Measurements from ENCODE around the gene SUMO1.
"Not testable (repeated sequence)": the region's sequence is repeated elsewhere in the genome, so short reads cannot be mapped to it uniquely, and the experiment has no call there.

The SUMO1 gene

GRCh38 chr2:202249521-202250253, 11.3 kb upstream of the SUMO1 start:
- no peak for TF ChIP-seq BHLHE40 (IDR thresholded peaks at IDR 0.05; ENCODE audit: borderline replicate concordance)
- TF ChIP-seq ARNT (IDR thresholded peaks at IDR 0.05) = no peak
- TF ChIP-seq TARDBP (IDR thresholded peaks at IDR 0.05) = no peak
- no peak for TF ChIP-seq NFRKB (IDR thresholded peaks at IDR 0.05)
- TF ChIP-seq LEF1 (IDR thresholded peaks at IDR 0.05; ENCODE audit: borderline replicate concordance) = no peak
- no peak for TF ChIP-seq FOXA1 (IDR thresholded peaks at IDR 0.05)
- ChIA-PET POLR2A (interaction anchor here (1.2 kb wide), 1 partner anchor 11 kb away, joined by 3 read pairs; the partner anchor contains the start of gene SUMO1), CTCF (no interaction called here)
- no peak for DNase-seq (ENCODE audit: extremely low spot score)

- POLR2A ChIA-PET = interaction anchor here (1.5 kb wide), 1 partner anchor 9 kb away, joined by 7 read pairs; the partner anchor contains the start of gene SUMO1
- CTCF ChIA-PET; DNase-seq (ENCODE audit: extremely low spot score): not testable (repeated sequence)
Observed at GRCh38 chr2:202247710-202248109, 9.3 kb upstream of the SUMO1 start.

- CTCF ChIA-PET = no interaction called here
- DNase-seq (ENCODE audit: extremely low spot score) = peak; percentile 60
- TF ChIP-seq FOXA1 (IDR thresholded peaks at IDR 0.05) = no peak
- no peak for TF ChIP-seq NFRKB (IDR thresholded peaks at IDR 0.05)
- no peak for TF ChIP-seq FOXM1 (IDR thresholded peaks at IDR 0.05; ENCODE audit: borderline replicate concordance)
- no peak for TF ChIP-seq L3MBTL2 (conservative IDR thresholded peaks at IDR 0.05)
- no peak for TF ChIP-seq FOXK2 (IDR thresholded peaks at IDR 0.05)
- POLR2A ChIA-PET = interaction anchor here (0.6 to 2.2 kb wide), 17 partner anchors 9 to 116 kb away, joined by 3 to 28 read pairs (median 3); partner anchors contain the start of gene NOP58
Observed at GRCh38 chr2:202237787-202238233, 587 bp downstream of the SUMO1 start.

- ChIA-PET POLR2A (interaction anchor here (0.8 to 1.2 kb wide), 2 partner anchors 11 to 17 kb away, joined by 5 read pairs; partner anchors contain the start of gene SUMO1), CTCF (interaction anchor here (1.1 kb wide), 1 partner anchor 10 kb away, joined by 3 read pairs; no protein-coding TSS in a partner anchor)
- TF ChIP-seq TARDBP (IDR thresholded peaks at IDR 0.05) = no peak
- TF ChIP-seq ELF4 (IDR thresholded peaks at IDR 0.05) = no peak
- TF ChIP-seq FOXM1 (IDR thresholded peaks at IDR 0.05; ENCODE audit: borderline replicate concordance) = no peak
- TF ChIP-seq SUZ12 (IDR thresholded peaks at IDR 0.05) = no peak
- TF ChIP-seq PKNOX1 (IDR thresholded peaks at IDR 0.05) = no peak
- no peak for TF ChIP-seq FOXA1 (IDR thresholded peaks at IDR 0.05)
- no peak for TF ChIP-seq ZNF384 (IDR thresholded peaks at IDR 0.05)
- TF ChIP-seq NFRKB (IDR thresholded peaks at IDR 0.05) = no peak
- TF ChIP-seq LEF1 (IDR thresholded peaks at IDR 0.05; ENCODE audit: borderline replicate concordance) = no peak
- TF ChIP-seq FOXK2 (IDR thresholded peaks at IDR 0.05) = no peak
- TF ChIP-seq ARNT (IDR thresholded peaks at IDR 0.05) = no peak
- no peak for TF ChIP-seq BHLHE40 (IDR thresholded peaks at IDR 0.05; ENCODE audit: borderline replicate concordance)
- TF ChIP-seq L3MBTL2 (conservative IDR thresholded peaks at IDR 0.05) = no peak
- TF ChIP-seq SP1 (IDR thresholded peaks at IDR 0.05) = no peak
- no peak for TF ChIP-seq HDGF (IDR thresholded peaks at IDR 0.05; ENCODE audit: borderline replicate concordance)
- no peak for TF ChIP-seq CTBP1 (IDR thresholded peaks at IDR 0.05; ENCODE audit: borderline replicate concordance)
- DNase-seq (ENCODE audit: extremely low spot score) = no peak
Observed at GRCh38 chr2:202221873-202222272, 16.5 kb downstream of the SUMO1 start.

- TF ChIP-seq FOXA1 (IDR thresholded peaks at IDR 0.05) = no peak
- TF ChIP-seq SUZ12 (IDR thresholded peaks at IDR 0.05) = no peak
- TF ChIP-seq ZNF384 (IDR thresholded peaks at IDR 0.05) = no peak
- TF ChIP-seq ARNT (IDR thresholded peaks at IDR 0.05) = no peak
- TF ChIP-seq NFRKB (IDR thresholded peaks at IDR 0.05) = no peak
- TF ChIP-seq CTBP1 (IDR thresholded peaks at IDR 0.05; ENCODE audit: borderline replicate concordance) = no peak
- no peak for TF ChIP-seq HDGF (IDR thresholded peaks at IDR 0.05; ENCODE audit: borderline replicate concordance)
- no peak for TF ChIP-seq L3MBTL2 (conservative IDR thresholded peaks at IDR 0.05)
- TF ChIP-seq SP1 (IDR thresholded peaks at IDR 0.05) = no peak
- TF ChIP-seq BHLHE40 (IDR thresholded peaks at IDR 0.05; ENCODE audit: borderline replicate concordance) = no peak
- no peak for TF ChIP-seq LEF1 (IDR thresholded peaks at IDR 0.05; ENCODE audit: borderline replicate concordance)
- ChIA-PET CTCF (interaction anchor here (0.6 kb wide), 1 partner anchor 1436 kb away, joined by 7 read pairs; no protein-coding TSS in a partner anchor), POLR2A (no interaction called here)
- no peak for DNase-seq (ENCODE audit: extremely low spot score)
Observed at GRCh38 chr2:202215179-202215578, 23.2 kb downstream of the SUMO1 start.

GRCh38 chr2:202208526-202208925, 29.9 kb downstream of the SUMO1 start:
- DNase-seq (ENCODE audit: extremely low spot score) = no peak
- ChIA-PET CTCF (no interaction called here), POLR2A (interaction anchor here (0.9 kb wide), 1 partner anchor 30 kb away, joined by 3 read pairs; the partner anchor contains the start of gene SUMO1)
- TF ChIP-seq PKNOX1 (IDR thresholded peaks at IDR 0.05) = no peak
- TF ChIP-seq FOXM1 (IDR thresholded peaks at IDR 0.05; ENCODE audit: borderline replicate concordance) = no peak
- TF ChIP-seq SP1 (IDR thresholded peaks at IDR 0.05) = no peak
- no peak for TF ChIP-seq FOXA1 (IDR thresholded peaks at IDR 0.05)
- TF ChIP-seq ELF4 (IDR thresholded peaks at IDR 0.05) = no peak
- TF ChIP-seq ARNT (IDR thresholded peaks at IDR 0.05) = no peak
- TF ChIP-seq SUZ12 (IDR thresholded peaks at IDR 0.05) = no peak
- TF ChIP-seq TARDBP (IDR thresholded peaks at IDR 0.05) = no peak

GRCh38 chr2:202204855-202205254, 33.5 kb downstream of the SUMO1 start:
- no peak for TF ChIP-seq SUZ12 (IDR thresholded peaks at IDR 0.05)
- TF ChIP-seq SP1 (IDR thresholded peaks at IDR 0.05) = no peak
- no peak for TF ChIP-seq CTBP1 (IDR thresholded peaks at IDR 0.05; ENCODE audit: borderline replicate concordance)
- TF ChIP-seq ZNF384 (IDR thresholded peaks at IDR 0.05) = no peak
- no peak for TF ChIP-seq ARNT (IDR thresholded peaks at IDR 0.05)
- TF ChIP-seq ELF4 (IDR thresholded peaks at IDR 0.05) = no peak
- no peak for TF ChIP-seq L3MBTL2 (conservative IDR thresholded peaks at IDR 0.05)
- TF ChIP-seq FOXK2 (IDR thresholded peaks at IDR 0.05) = no peak
- TF ChIP-seq TARDBP (IDR thresholded peaks at IDR 0.05) = no peak
- no peak for TF ChIP-seq LEF1 (IDR thresholded peaks at IDR 0.05; ENCODE audit: borderline replicate concordance)
- DNase-seq (ENCODE audit: extremely low spot score) = no peak
- ChIA-PET POLR2A (no interaction called here), CTCF (no interaction called here)
